Measurements from ENCODE around the gene GRHPR. TPM values are rescaled to one million over a fixed set of nuclear protein-coding genes. Genes with fewer than 3 reads are reported as not detected.
A peak's percentile ranks its signal among the peaks of the same experiment; 100 is the strongest.
"Not testable (repeated sequence)": the region's sequence is repeated elsewhere in the genome, so short reads cannot be mapped to it uniquely, and the experiment has no call there.

GRHPR gene
- polyA plus RNA-seq, 1 donor: 126 TPM

- no peak for DNase-seq
Measured at GRCh38 chr9:37424204-37424685, 1.7 kb downstream of the GRHPR start.

GRCh38 chr9:37424686-37425297, 2.3 kb downstream of the GRHPR start:
- DNase-seq: no peak

GRCh38 chr9:37425298-37425752, 2.8 kb downstream of the GRHPR start:
- DNase-seq: no peak

GRCh38 chr9:37426431-37426830, 3.9 kb downstream of the GRHPR start:
- not testable (repeated sequence) for DNase-seq

- DNase-seq: no peak
Measured at GRCh38 chr9:37426846-37427245, 4.3 kb downstream of the GRHPR start.

GRCh38 chr9:37428345-37428744, 5.8 kb downstream of the GRHPR start:
- DNase-seq: no peak

- no peak for DNase-seq
Measured at GRCh38 chr9:37429441-37430285, 7.2 kb downstream of the GRHPR start.

- DNase-seq: no peak
Measured at GRCh38 chr9:37430841-37431597, 8.5 kb downstream of the GRHPR start.

GRCh38 chr9:37432020-37432419, 9.5 kb downstream of the GRHPR start:
- no peak for DNase-seq

- peak; percentile 38 for DNase-seq
Measured at GRCh38 chr9:37433867-37434371, 11.4 kb downstream of the GRHPR start.

GRCh38 chr9:37436540-37436939, 14.0 kb downstream of the GRHPR start:
- DNase-seq: no peak

- DNase-seq: no peak
Measured at GRCh38 chr9:37437010-37437409, 14.5 kb downstream of the GRHPR start.

GRCh38 chr9:37437621-37438020, 15.1 kb downstream of the GRHPR start:
- DNase-seq: no peak

GRCh38 chr9:37438359-37438758, 15.9 kb downstream of the GRHPR start:
- DNase-seq: no peak

GRCh38 chr9:37441776-37442370, 19.4 kb downstream of the GRHPR start:
- DNase-seq: no peak

GRCh38 chr9:37442556-37442955, 20.1 kb downstream of the GRHPR start:
- no peak for DNase-seq

GRCh38 chr9:37443566-37443965, 21.1 kb downstream of the GRHPR start:
- DNase-seq: no peak

- no peak for DNase-seq
Measured at GRCh38 chr9:37444890-37445289, 22.4 kb downstream of the GRHPR start.

- DNase-seq: no peak
Measured at GRCh38 chr9:37445832-37446231, 23.3 kb downstream of the GRHPR start.

- DNase-seq: no peak
Measured at GRCh38 chr9:37446401-37446800, 23.9 kb downstream of the GRHPR start.

- no peak for DNase-seq
Measured at GRCh38 chr9:37447111-37447510, 24.6 kb downstream of the GRHPR start.

- no peak for DNase-seq
Measured at GRCh38 chr9:37449862-37450632, 27.6 kb downstream of the GRHPR start.

Measured in hindlimb muscle (tissue), 1 donor.